ENCODE results near the gene UBL7. TPM values are rescaled to one million over a fixed set of nuclear protein-coding genes. Genes with fewer than 3 reads are reported as not detected.

UBL7 gene
- total RNA-seq, 1 donor from 2014 or later, result 57.0 TPM

- no peaks in the 10 kb centered on the region for H3K27me3 Mint-ChIP-seq
- DNase-seq (ENCODE audit: extremely low spot score, unreplicated experiment), result no peak
- no peak overlapping the region for H3K27ac Mint-ChIP-seq
- H3K4me1 Mint-ChIP-seq (ENCODE audit: unreplicated experiment), result no peaks in the 10 kb centered on the region
- no peaks in the 10 kb centered on the region for H3K9me3 Mint-ChIP-seq
- no peak for TF ChIP-seq CTCF (conservative IDR thresholded peaks at IDR 0.05)
- H3K4me3 Mint-ChIP-seq, result no peak overlapping the region
- H3K36me3 Mint-ChIP-seq, result peaks cover 21% of the 10 kb centered on the region
Observed at GRCh38 chr15:74453925-74454763, 6.8 kb downstream of the UBL7 start.

- DNase-seq (ENCODE audit: extremely low spot score, unreplicated experiment), result no peak
- H3K36me3 Mint-ChIP-seq, result peaks cover 19% of the 10 kb centered on the region
- H3K4me3 Mint-ChIP-seq, result no peak overlapping the region
Observed at GRCh38 chr15:74451861-74452835, 8.8 kb downstream of the UBL7 start.

GRCh38 chr15:74451322-74451721, 9.6 kb downstream of the UBL7 start:
- H3K36me3 Mint-ChIP-seq, result peaks cover 16% of the 10 kb centered on the region
- TF ChIP-seq CTCF (conservative IDR thresholded peaks at IDR 0.05), result no peak

More at GRCh38 chr15:74451861-74452835, 8.8 kb downstream of the UBL7 start:
- H3K27ac Mint-ChIP-seq, result no peak overlapping the region
- no peaks in the 10 kb centered on the region for H3K27me3 Mint-ChIP-seq
- H3K9me3 Mint-ChIP-seq, result no peaks in the 10 kb centered on the region
- H3K4me1 Mint-ChIP-seq (ENCODE audit: unreplicated experiment), result no peaks in the 10 kb centered on the region
- TF ChIP-seq CTCF (conservative IDR thresholded peaks at IDR 0.05), result no peak

GRCh38 chr15:74449643-74450205, 11.2 kb downstream of the UBL7 start:
- Mint-ChIP-seq H3K9me3 (no peaks in the 10 kb centered on the region), H3K27me3 (no peaks in the 10 kb centered on the region), H3K36me3 (peaks cover 19% of the 10 kb centered on the region), H3K4me3 (no peak overlapping the region), H3K27ac (no peak overlapping the region), H3K4me1 (ENCODE audit: unreplicated experiment) (no peaks in the 10 kb centered on the region)
- no peak for DNase-seq (ENCODE audit: extremely low spot score, unreplicated experiment)
- no peak for TF ChIP-seq CTCF (conservative IDR thresholded peaks at IDR 0.05)

More at GRCh38 chr15:74451322-74451721, 9.6 kb downstream of the UBL7 start:
- Mint-ChIP-seq H3K4me1 (ENCODE audit: unreplicated experiment) (no peaks in the 10 kb centered on the region), H3K4me3 (no peak overlapping the region), H3K9me3 (no peaks in the 10 kb centered on the region), H3K27me3 (no peaks in the 10 kb centered on the region), H3K27ac (no peak overlapping the region)
- DNase-seq (ENCODE audit: extremely low spot score, unreplicated experiment), result no peak

GRCh38 chr15:74449095-74449494, 11.9 kb downstream of the UBL7 start:
- no peaks in the 10 kb centered on the region for H3K27me3 Mint-ChIP-seq
- H3K27ac Mint-ChIP-seq, result no peak overlapping the region
- H3K4me3 Mint-ChIP-seq, result no peak overlapping the region
- H3K4me1 Mint-ChIP-seq (ENCODE audit: unreplicated experiment), result no peaks in the 10 kb centered on the region
- no peak for DNase-seq (ENCODE audit: extremely low spot score, unreplicated experiment)
- TF ChIP-seq CTCF (conservative IDR thresholded peaks at IDR 0.05), result no peak
- no peaks in the 10 kb centered on the region for H3K9me3 Mint-ChIP-seq
- H3K36me3 Mint-ChIP-seq, result peaks cover 21% of the 10 kb centered on the region
